Measurements from ENCODE around the gene DOCK2. TPM values are rescaled to one million over a fixed set of nuclear protein-coding genes. Genes with fewer than 3 reads are reported as not detected.

The DOCK2 gene
- total RNA-seq, 1 donor from 2014 or later = 108 TPM

DNA sequence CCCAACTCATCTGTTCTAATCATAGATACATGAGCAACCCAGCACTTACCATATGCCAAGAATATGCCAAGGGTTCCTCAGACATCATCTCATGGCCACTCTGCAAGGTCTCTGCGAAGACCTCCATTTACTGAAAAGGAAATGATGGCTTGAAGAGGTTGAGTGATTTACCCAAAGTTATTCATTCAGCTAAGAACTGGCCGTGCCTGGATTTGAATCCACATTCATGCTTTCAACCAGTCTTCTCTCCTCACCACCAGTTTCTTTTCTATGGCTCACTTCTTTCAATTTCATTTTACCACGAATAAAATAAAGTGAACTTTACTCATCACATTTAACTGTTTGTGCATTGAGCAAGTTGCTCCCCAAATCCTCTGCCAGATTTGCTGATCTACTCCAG, 441.4 kb downstream of the DOCK2 start:
- ATAC-seq (no peak), DNase-seq (no peak)
- intact Hi-C loops (cut with DNase I) = no loop called here
- H3K27ac ChIP-seq = no peak overlapping the region
- H3K9me3 ChIP-seq = no peaks in the 10 kb centered on the region
- H3K36me3 ChIP-seq = peaks cover 55% of the 10 kb centered on the region
- TF ChIP-seq, protein P1, sequence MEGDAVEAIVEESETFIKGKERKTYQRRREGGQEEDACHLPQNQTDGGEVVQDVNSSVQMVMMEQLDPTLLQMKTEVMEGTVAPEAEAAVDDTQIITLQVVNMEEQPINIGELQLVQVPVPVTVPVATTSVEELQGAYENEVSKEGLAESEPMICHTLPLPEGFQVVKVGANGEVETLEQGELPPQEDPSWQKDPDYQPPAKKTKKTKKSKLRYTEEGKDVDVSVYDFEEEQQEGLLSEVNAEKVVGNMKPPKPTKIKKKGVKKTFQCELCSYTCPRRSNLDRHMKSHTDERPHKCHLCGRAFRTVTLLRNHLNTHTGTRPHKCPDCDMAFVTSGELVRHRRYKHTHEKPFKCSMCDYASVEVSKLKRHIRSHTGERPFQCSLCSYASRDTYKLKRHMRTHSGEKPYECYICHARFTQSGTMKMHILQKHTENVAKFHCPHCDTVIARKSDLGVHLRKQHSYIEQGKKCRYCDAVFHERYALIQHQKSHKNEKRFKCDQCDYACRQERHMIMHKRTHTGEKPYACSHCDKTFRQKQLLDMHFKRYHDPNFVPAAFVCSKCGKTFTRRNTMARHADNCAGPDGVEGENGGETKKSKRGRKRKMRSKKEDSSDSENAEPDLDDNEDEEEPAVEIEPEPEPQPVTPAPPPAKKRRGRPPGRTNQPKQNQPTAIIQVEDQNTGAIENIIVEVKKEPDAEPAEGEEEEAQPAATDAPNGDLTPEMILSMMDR (IDR thresholded peaks at IDR 0.05) = no peak
- H3K27me3 ChIP-seq (ENCODE audit: low read depth) = no peaks in the 10 kb centered on the region
- H3K4me3 ChIP-seq = no peak overlapping the region
- no peaks in the 10 kb centered on the region for H3K4me1 ChIP-seq

DNA sequence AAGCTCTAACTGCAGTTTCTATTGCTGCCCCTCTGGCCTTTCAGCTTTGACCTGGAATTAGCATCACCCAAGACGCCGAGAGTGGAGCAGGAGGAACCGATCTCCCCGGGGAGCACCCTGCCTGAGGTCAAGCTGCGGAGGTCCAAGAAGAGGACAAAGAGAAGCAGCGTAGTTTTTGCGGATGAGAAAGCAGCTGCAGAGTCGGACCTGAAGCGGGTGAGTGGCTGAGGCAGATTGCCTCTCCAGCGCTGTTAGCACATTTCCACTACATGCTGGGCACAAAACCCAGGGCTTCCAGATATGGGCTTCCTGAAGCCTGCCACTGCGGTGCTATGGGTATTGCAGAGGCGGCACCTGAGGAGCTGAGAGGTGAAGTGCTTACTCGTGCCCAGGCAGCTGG, 441.9 kb downstream of the DOCK2 start:
- no peak overlapping the region for H3K4me3 ChIP-seq
- DNase-seq (no peak), ATAC-seq (no peak)
- no peaks in the 10 kb centered on the region for H3K27me3 ChIP-seq (ENCODE audit: low read depth)
- TF ChIP-seq, protein P1 (IDR thresholded peaks at IDR 0.05) = no peak
- H3K27ac ChIP-seq = no peak overlapping the region
- intact Hi-C loops (cut with DNase I) = no loop called here
- no peaks in the 10 kb centered on the region for H3K4me1 ChIP-seq
- H3K36me3 ChIP-seq = peaks cover 55% of the 10 kb centered on the region
- H3K9me3 ChIP-seq = no peaks in the 10 kb centered on the region

DNA sequence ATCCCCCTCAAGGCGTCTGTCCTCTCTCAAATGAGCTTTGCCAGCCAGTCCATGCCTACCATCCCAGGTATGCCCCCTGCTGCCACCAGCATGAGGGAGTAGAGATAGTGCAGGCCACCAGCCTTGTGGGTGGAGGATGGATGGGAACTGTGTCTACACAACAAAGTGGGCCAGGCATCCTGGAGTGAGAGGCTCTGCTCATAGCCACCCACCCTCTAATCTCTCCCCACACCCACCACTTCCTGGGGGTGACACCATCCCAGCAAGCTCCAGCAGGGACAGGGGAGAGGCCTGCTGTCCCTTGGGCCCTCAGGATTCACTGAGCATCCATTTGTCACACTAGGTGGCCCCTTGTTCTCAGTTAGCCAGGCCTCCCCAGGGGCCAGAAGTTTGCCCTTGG, 443.1 kb downstream of the DOCK2 start:
- Histone ChIP-seq H3K27ac (no peak overlapping the region), H3K4me3 (no peak overlapping the region), H3K36me3 (peaks cover 55% of the 10 kb centered on the region), H3K27me3 (ENCODE audit: low read depth) (no peaks in the 10 kb centered on the region), H3K4me1 (no peaks in the 10 kb centered on the region), H3K9me3 (no peaks in the 10 kb centered on the region)
- ATAC-seq (no peak), DNase-seq (no peak)
- TF ChIP-seq, protein P1 (IDR thresholded peaks at IDR 0.05) = no peak
- intact Hi-C loops (cut with DNase I) = no loop called here

DNA sequence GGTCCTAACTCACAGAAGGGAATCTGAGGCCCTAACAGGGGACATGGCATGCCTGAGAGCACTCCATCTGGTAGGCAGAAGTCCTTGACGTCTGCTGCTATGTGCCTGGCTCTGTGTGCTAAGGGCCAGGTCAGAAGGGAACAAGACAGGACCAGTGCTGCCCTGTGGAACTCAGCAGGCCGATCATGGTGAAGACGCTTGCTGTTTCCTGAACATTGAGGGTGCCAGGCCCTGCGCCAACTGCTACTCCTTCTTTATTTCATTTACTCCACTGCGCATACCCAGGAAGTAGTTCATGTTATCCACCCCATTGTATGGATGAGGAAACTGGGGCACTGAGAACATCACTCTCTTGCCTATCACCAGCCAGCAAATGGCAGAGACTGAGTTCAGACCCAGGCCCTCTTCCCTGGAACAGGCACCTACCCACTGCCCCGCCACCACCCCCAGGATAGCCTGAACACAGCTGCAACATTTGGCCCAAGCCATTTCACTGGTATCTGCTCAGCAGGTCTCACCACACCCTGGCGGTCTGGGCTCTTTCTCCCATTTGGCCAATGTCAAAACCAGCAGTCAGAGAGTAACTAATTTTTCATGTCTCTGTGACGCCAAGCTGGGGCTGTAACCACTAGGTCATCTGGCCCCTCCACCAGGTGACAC, 443.8 kb downstream of the DOCK2 start:
- TF ChIP-seq, protein P1 (IDR thresholded peaks at IDR 0.05) = no peak
- Histone ChIP-seq H3K4me1 (no peaks in the 10 kb centered on the region), H3K9me3 (no peaks in the 10 kb centered on the region), H3K36me3 (peaks cover 55% of the 10 kb centered on the region), H3K27ac (no peak overlapping the region), H3K27me3 (ENCODE audit: low read depth) (no peaks in the 10 kb centered on the region), H3K4me3 (no peak overlapping the region)
- no peak for DNase-seq
- no peak for ATAC-seq
- intact Hi-C loops (cut with DNase I) = no loop called here

DNA sequence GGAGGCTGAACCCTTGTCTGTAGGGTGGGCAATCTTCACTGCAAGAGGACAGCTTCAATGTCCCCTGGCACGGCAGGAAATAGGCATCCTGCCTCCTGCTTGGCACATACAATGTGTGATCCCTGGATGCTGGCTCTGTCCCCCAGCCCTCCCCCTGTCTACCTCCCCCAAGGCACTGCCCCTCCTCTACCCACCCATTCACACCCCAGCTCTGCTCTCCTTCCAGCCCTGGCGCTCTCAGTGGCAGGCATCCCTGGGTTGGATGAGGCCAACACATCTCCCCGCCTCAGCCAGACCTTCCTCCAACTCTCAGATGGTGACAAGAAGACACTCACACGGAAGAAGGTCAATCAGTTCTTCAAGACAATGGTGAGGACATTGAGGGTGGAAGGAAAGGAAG, 444.5 kb downstream of the DOCK2 start:
- Histone ChIP-seq H3K36me3 (peaks cover 55% of the 10 kb centered on the region), H3K27ac (no peak overlapping the region)

More for the DNA sequence above, 444.5 kb downstream of the DOCK2 start:
- no peaks in the 10 kb centered on the region for H3K4me1 ChIP-seq
- H3K27me3 ChIP-seq (ENCODE audit: low read depth) = no peaks in the 10 kb centered on the region
- H3K9me3 ChIP-seq = no peaks in the 10 kb centered on the region
- TF ChIP-seq, protein P1 (IDR thresholded peaks at IDR 0.05) = no peak
- DNase-seq (no peak), ATAC-seq (no peak)
- intact Hi-C loops (cut with DNase I) = no loop called here
- H3K4me3 ChIP-seq = no peak overlapping the region
